Measurements from ENCODE around the gene HECW1.
"Not testable (repeated sequence)": the region's sequence is repeated elsewhere in the genome, so short reads cannot be mapped to it uniquely, and the experiment has no call there.

The HECW1 gene

DNA sequence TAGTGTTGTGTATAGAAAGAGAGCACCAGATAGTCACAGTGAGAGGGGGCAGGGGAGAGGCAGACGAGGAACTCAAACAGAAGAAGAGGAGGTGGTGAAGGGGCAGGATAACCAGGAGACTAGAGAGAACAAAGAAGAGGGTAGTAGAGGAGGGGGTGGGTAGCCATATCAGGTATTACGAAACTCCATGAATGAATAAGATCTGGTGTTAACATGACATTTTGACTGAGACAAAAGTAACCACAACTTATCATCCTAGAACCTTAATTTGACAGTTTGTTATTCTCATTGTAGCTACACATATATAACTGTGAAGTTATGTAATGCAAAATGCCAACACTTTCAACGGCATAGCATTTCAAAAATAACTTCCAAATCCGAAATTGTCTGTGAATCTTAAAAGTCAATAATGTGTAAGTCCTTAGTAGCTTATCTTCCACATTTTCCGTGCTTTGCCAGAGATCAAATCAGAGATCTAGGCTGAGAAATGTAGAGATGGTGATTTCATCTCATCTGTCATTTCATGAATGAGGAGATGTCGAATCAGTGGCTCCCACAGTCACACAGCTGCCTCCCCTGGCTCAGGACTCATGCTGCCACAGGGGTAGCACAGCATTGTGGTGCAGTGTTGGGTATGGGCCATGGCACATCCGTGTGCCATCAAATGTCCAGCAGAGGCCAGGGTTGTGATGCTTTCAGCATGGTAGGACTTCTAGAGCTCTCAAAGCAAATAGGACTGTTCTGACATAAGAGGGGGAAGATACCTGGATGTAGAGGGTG is 202.1 kb downstream of the HECW1 start:
- DNase-seq: no peak

GRCh38 chr7:43317075-43317474 is 204.6 kb downstream of the HECW1 start:
- DNase-seq: no peak

DNA sequence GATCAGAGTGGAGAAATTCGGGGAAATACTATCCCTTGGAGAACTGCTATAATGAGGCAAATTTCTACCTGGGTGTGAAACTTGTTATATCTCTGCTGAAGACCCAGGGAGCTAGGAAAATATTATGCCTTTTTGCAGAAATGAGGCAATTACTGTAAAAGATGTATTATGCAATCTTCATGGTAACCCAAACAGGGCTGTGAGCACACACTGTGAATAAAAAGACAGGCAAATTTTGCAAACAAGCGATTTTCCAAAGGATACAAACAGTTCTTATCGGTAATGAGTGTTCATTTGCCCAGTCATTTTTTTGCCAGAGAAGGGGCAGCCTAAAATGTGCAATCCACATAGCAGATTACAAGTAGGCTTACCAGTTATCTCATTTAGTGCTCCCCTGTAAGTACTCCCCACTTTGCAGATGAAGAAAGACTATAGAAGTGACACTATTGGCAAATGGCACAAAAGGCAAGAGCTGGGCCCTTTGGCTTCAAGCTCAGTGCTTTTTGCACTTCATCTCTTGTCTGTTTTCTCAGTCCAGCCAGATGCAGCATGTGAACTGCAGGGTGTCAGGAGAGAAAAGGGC is 205.8 kb downstream of the HECW1 start:
- no peak for DNase-seq

DNA sequence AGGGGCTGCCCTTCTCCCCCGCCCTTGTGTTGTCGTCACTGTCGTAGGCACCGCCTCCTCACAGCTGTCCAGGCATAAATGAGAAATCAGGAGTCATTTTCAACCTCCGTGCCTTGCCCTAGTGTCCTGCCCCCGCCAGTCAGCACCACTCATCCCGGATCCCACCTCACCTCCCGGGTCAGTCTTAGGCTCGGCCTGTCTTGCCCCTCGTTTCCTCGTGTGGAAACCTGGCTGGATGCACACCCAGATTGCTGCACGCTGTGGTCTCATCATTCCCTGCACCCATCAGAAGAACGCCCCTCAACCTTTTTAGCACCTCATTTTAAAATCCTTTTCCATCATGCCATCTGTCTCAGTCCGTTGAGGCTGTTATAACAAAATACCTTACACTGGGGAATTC is 213.1 kb downstream of the HECW1 start:
- DNase-seq: no peak

GRCh38 chr7:43328336-43328735 is 215.9 kb downstream of the HECW1 start:
- DNase-seq: no peak

- no peak for DNase-seq
These were observed 216.4 kb downstream of the HECW1 start for GRCh38 chr7:43328785-43329380.

DNA sequence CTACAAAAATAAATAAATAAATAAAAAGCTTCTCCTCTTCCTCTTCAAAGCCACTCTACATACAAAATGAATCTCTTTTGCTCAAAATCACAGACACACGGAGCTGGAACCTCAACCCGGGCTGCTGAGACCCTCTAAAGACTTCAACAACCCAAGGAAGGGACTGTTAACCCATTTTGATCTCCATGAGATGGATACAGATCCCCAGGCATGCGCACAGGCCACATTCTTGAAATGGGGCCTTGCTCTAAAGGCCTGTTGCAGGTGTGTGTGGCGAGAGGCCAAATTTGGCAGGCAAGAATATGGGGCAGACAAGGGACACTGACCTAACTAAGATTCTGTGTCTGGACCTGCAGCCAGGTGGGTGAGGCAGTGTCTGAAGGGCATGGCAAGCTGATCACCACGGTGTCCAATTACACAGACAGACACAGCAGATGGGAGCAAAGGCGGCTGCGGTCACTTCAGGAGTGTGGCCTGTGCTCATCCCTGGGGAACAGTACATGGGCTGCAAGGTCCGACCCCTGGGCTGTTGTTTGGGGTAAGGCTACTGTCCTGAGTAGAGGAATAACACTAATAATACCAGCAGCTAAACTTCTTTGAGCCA is 219.8 kb downstream of the HECW1 start:
- no peak for DNase-seq

GRCh38 chr7:43337191-43337590 is 224.7 kb downstream of the HECW1 start:
- no peak for DNase-seq

DNA sequence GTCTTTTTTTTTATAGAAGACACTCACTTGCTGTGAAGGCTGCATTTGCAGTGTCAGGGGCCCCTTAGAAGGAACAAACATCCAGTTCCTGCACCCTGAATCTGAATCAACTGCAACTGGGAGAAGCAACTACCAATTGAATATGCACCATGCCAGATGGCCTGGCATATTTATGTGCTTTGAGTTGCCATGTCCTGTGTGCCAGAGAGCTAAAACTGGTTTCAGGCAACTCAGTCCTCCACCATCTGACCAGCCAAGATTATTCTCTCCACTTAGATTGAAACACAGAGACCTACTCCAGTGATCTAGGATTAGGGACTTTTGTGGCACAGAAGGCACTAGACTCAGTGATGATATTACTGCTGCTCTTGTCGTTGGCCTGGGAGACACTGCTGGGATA is 225.4 kb downstream of the HECW1 start:
- DNase-seq: no peak

DNA sequence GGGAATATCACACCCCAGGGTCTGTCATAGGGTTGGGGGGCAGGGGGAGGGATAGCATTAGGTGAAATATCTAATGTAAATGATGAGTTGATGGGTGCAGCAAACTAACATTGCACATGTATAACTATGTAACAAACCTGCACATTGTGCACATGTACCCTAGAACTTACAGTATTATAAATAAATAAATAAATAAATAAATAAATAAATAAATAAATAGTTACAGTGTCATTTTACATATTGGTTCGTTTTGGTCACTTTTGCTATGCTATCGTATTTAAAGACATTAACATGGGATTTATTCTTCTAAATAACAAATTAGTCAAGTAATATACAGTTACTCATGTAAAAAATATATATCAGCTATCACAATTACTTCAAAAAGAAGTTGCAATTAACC is 228.7 kb downstream of the HECW1 start:
- DNase-seq: no peak

DNA sequence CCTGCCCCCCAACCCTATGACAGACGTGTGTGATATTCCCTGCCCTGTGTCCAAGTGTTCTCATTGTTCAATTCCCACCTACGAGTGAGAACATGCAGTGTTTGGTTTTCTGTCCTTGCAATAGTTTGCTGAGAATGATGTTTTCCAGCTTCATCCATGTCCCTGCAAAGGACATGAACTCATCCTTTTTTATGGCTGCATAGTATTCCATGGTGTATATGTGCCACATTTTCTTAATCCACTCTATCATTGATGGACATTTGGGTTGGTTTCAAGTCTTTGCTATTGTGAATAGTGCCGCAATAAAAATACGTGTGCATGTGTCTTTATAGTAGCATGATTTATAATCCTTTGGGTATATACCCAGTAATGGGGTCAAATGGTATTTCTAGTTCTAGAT is 231.0 kb downstream of the HECW1 start:
- DNase-seq: not testable (repeated sequence)

GRCh38 chr7:43345696-43346095 is 233.2 kb downstream of the HECW1 start:
- not testable (repeated sequence) for DNase-seq

DNA sequence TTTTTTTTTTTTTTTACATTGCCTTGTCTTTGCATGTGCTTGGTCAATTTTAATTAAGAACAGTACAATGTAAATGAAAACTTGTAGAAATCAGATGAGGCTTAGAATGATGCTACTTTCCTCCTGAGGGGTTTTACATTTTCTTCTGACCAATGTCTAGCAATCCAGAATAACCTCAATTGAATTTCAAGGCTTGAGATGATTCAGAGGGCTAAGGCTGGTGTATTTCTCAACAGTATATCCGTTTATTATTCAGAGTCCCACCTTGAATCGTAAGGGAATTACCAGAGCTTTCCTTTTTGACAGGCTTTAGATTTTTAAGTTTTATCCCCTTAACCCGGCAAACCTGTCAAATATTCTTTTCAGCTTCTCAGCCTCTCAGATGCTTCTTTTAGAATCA is 239.2 kb downstream of the HECW1 start:
- no peak for DNase-seq

GRCh38 chr7:43353902-43354301 is 241.5 kb downstream of the HECW1 start:
- no peak for DNase-seq

- peak; percentile 41 for DNase-seq
These were observed 250.2 kb downstream of the HECW1 start for GRCh38 chr7:43362652-43363034.

DNA sequence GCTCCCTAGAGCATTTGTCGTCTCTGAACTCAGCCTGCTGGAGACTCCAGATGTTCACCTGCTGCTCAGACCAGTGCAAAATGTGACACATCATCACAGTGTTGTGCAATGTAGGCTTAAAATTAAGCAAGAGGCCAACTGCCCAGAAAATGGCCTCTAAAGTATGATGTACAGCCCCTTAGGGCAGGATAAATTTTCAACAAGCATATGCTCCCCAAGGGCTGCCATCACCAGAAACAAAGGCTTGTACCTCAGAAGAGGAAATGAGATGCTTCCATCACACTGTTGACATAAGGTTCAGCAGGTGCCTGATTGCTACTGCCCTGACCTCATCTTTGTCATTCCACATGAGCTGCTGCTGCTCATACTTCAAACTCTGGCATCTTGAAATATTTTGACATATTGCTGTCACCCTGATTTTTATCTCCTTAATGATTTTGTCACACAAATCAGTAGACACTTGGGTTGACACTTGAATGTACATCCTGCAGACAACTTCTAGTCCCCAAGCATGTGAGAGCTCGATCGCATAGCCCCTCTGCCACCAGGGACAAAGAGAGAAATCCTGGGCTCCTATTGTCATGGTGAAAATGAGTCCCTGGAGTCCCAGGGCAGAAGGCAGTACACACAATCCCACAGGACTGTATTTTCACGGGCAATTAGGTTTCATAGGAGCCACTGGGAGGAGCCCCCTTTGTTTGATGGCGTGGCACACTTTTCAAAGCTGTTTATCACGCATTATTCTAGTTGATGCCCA is 250.8 kb downstream of the HECW1 start:
- DNase-seq: no peak

- no peak for DNase-seq
These were observed 251.9 kb downstream of the HECW1 start for GRCh38 chr7:43364391-43364790.

DNA sequence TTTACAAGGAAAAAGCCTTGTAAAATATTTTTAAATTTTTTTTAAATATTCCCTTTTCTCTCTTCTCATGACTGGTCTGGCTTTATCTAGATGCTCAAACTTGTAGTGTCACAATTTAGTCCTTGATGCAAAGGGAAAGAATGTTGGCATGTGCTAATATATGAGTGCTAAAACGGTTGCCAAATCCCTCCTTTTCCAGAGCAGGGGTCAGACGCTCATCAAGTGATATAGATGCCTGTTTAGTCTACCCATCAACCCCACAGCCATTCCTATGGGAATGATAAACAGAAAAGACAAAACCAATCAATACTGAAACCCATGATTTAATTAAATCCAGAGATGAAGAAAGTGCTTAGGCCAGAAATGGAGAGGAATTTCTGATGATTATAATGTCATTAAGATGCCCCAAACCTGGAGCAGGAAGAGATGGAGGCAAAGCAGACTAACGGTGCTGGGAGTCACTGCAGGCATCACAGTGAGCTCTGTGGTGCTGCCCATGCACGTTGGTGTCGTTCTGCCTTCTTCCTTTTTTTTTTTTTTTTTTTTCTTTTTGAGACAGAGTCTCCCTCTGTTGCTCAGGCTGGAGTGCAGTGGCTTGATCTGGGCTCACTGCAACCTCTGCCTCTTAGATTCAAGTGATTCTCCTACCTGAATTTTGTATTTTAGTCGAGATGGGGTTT is 260.4 kb downstream of the HECW1 start:
- DNase-seq: no peak

DNA sequence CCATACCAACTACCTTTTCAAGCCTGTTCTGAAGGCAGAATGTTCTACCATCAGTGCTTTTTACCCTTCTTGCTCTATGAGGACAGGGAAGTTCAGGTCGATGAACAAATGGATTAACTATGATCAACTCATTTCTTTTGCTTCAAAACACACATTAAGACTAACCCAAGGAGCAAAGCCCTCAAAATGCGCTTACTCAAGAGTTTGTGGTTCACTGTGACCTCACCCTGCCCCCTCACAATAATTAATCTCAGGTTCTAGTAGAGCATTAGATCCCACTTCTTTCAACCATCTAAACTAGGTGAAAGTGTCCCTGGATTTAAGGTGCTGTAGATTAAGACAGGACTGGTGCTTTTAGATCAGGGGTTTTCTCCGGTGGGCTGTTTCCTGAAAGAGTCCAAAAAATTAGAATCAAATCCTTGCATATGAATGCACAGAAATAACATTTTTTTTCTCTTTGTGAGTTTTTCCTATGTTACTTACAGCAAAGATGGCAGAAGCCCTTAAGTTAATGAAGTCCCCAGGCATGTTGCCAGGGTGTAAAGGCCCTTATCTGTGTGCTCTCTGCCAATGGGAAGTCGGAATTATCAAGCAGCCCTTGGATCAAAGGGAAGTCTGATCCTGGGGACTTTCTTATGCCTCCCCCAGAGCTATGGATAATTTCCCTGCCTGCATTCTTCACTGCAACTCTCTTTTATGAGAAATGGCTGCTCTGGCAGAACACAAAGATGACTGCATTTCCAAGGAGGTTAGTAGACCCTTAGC is 264.9 kb downstream of the HECW1 start:
- no peak for DNase-seq

DNA sequence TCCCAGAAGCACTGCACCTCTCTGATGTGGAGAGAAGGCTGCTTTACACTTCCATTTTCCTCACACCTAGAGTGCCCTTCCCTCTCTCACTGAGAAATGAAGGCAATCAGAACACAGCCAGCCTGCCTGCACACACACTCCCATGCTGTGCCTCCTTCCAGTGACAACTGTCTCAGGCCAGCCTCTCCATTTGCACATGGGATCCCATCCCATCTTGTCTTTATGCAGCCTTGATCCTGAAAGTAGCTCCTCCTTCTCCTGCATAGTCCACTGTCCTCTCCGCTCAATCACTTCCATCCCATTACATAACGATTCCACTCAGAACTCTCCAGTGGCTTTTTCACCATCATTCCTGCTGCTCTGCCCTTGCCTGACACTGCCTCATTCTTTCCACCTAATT is 266.8 kb downstream of the HECW1 start:
- no peak for DNase-seq

DNA sequence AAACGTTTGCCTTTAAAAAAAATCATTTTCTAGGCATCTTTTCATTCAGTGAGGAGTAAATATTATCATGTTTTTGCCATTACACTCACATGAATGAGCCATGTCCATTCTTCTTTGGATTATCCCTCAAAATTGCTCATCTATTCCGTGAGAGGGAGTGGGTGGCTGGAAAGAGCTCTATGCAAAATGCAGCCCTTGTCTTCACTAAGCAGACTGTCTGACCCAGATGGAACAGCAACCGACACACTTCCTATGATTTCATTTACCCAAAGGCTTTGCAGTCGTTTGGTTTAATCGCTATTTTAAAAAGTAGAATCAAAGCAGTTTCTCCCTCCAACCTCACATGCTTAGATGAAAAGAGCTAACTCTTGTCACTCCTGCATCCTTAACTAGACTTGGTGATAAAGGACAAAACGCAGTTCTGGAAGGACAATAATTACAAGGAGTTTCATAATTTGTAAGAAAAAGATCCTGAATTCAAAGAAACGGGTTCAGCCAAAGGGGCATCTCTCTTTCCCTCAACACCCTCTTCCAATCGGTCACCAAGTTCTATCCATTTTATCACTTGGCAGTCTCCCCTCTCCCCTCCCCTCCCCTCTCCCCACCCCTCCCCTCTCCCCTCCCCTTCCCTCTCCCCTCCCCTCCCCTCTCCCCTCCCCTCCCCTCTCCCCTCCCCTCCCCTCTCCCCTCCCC is 272.3 kb downstream of the HECW1 start:
- no peak for DNase-seq

Data from DMS 273 treated with DMSO at 0.1 percent for 48 hours (cell line).